Epithelial cell of proximal tubule (primary cell): ENCODE data around the gene COL7A1. TPM values are rescaled to one million over a fixed set of nuclear protein-coding genes. Genes with fewer than 3 reads are reported as not detected.
A peak's percentile ranks its signal among the peaks of the same experiment; 100 is the strongest.

Source experiments
- DNase-seq: peaks from one replicate; pipeline ENCODE4 v3.0.0-alpha.2; 2011; ENCODE audit warnings: low read depth
- H3K4me3 ChIP-seq: 2 replicates; pipeline ENCODE4 v1.5.1; 2011; ENCODE audit warnings: low read depth, mild to moderate bottlenecking, low read length
- total RNA-seq: library from RNA; depleted of rRNA; stranded (reverse); fragments of >200 nt; gene quantifications from 2 replicates; pipeline ENCODE4 v1.2.3, GENCODE V29; 2015
- TF ChIP-seq, protein P1 (sequence below): conservative IDR thresholded peaks from 2 replicates; pipeline ENCODE4 v1.5.1; 2012; ENCODE audit warnings: low read depth, mild to moderate bottlenecking, low read length

The COL7A1 gene
- total RNA-seq: 47.5 and 211 TPM in 2 replicates

DNA sequence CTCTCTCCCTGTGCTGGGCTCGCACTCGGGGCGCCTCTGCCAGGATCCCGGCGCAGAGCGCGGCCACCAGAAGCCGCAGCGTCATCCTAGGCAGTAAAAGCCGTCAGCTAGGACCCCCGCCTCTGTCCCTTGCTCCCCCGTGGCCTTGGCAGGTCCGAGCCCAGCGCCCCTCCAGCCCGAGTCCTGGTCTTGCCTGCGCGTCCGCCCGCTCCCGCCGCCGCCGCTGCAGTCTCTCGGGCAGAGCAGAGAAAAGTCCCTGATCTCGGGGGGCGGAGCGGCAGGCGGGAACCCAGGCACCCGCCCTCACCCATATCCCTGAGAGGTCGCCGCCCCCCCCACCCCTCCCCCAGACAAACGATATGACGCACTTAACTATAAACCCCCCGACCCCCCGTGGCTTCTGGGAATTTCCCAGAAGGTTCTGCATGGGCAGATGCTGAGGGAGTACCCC is at the start of gene COL7A1:
Gene COL7A1, minus strand, starts transcription at position 255 of the 451 bp plus-strand sequence. Its CDS starts 170 bp downstream, at position 85.
- TF ChIP-seq, protein P1, sequence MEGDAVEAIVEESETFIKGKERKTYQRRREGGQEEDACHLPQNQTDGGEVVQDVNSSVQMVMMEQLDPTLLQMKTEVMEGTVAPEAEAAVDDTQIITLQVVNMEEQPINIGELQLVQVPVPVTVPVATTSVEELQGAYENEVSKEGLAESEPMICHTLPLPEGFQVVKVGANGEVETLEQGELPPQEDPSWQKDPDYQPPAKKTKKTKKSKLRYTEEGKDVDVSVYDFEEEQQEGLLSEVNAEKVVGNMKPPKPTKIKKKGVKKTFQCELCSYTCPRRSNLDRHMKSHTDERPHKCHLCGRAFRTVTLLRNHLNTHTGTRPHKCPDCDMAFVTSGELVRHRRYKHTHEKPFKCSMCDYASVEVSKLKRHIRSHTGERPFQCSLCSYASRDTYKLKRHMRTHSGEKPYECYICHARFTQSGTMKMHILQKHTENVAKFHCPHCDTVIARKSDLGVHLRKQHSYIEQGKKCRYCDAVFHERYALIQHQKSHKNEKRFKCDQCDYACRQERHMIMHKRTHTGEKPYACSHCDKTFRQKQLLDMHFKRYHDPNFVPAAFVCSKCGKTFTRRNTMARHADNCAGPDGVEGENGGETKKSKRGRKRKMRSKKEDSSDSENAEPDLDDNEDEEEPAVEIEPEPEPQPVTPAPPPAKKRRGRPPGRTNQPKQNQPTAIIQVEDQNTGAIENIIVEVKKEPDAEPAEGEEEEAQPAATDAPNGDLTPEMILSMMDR: no peak
- peak within 1 kb of the TSS; percentile 46 for H3K4me3 ChIP-seq
- DNase-seq: no peak

DNA sequence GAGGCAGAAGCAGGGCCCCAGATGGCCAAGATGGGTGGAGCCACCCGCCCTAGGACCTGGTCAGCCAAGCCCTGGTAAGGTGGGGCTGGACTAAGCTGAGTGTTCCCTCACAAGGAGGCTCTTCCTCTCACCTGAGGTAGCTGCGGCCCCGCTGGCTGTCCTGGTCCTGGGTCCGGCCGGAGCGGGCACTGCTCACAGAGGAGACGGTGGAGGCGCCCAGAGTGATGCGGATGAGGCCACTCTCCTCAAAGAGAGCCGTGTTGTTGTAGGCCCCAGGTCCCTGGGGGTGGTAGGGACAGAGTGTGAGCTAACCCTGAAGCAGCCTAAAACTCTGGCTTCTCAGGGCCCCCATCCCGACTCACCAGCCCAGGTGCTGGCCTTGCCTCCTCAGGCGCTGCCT is 47.5 kb upstream of the COL7A1 start:
- DNase-seq: no peak
- TF ChIP-seq, protein P1: no peak
- H3K4me3 ChIP-seq: no peak overlapping the region

DNA sequence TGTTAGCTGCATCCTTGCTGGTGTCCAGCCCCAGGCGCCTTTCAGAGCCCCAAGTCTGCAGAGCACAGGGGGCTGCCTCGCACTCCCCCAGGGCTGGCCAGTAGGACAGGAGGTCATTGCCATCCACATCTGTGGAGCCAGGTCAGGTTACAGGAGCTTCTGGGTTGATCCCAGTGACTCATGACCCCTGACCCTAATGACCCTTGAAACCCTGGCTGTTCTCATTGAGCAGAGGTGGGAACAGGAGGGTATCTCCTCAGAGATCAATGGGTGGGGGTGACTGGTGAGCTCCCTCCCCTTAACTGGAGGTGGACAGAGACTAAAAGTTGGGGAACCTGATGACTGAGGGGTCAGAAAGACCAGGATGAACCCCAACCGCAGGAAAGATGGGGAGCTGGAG is 46.3 kb upstream of the COL7A1 start:
- TF ChIP-seq, protein P1: no peak
- H3K4me3 ChIP-seq: no peak overlapping the region
- DNase-seq: no peak

DNA sequence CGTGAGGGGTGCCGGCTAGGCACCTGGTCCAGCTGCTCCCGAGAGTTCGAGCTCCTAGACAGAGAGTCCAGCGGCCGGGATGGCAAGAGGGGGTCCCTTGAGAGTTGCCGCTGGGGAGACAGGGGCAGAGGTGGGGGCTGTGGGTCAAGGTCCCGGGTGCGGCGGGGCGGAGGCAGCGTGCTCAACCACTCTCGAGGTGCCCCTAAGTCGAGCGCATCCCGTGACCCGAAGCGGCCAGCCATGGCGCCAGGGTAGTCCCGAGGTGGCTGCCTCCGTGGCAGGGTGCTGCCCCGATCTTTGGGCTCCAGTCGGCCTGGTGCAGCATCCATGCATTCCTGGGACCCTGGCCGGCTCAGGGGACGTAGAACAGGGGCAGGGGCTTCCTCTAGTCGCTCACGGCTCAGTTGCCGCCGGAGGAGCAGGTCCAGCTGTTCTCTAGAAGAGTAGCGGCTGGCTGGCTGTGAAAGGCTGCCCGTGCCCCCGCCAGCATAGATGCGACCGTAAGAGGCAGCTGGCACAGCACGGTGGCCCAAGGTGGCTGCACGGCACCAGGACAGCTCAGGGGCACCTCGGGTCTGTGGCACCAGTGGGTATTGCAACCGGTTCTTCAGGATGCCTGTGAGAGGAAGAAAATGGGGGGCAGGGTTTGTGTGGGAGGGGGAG is 44.9 kb upstream of the COL7A1 start:
- DNase-seq: no peak
- TF ChIP-seq, protein P1: no peak
- H3K4me3 ChIP-seq: no peak overlapping the region

DNA sequence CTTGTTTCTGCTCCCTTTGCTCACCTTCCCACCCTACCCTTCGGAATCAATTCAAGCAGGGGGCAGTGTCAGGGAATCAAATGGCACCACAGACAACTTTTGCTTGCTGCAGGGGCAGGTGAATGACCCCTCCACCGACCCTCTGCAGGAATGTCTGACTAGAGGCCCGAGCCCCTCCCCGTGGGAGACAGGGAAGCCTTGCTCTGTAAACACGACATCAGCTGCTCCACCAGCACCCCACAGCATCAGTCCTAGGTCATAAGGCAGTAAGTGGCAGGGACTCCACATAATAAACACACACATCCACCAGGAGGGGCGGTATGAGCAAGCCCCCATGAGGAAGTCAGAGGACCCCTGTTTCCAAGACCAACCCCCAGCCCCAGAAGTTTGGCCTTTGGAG is 42.2 kb upstream of the COL7A1 start:
- no peak for DNase-seq
- no peak overlapping the region for H3K4me3 ChIP-seq
- TF ChIP-seq, protein P1: no peak

DNA sequence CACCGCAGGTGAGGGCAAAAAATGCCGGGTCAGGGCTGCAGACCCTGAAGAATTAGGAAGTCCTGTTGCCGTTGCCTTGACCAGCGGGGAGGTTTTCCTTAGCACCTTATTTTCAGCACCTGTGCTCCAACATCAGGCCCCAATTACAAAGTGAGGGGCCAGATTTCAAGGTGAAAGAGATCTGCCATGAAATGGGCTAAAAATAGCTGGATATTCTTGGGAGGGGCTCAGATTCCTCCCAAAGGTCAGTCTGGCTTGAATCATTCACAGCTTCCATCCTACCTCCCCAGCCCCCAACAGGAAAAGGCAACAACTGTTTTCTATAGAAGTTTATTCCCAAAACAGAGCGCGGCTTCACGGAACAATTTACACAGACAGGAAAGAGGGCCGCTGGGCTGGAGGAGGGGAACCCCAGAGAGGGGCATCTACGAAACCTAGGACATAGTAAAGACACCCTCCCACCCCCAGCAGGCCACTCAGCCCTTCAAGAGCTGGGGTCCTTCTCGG is 41.1 kb upstream of the COL7A1 start:
- no peak for DNase-seq
- H3K4me3 ChIP-seq: peak overlapping the region; percentile 90
- TF ChIP-seq, protein P1: no peak
